ENCODE measurements around the gene RUNX2. TPM values are rescaled to one million over a fixed set of nuclear protein-coding genes. Genes with fewer than 3 reads are reported as not detected.

The RUNX2 gene
- total and polyA plus RNA-seq, 9 of the 15 experiments (the other 6 are each of a cell fraction or from before 2014, with no cell fraction given) = 0.29 to 1.00 (median 0.43) TPM

GRCh38 chr6:45436544-45437438 is 108.7 kb downstream of the RUNX2 start (continued):
- no peak for TF ChIP-seq MITF (IDR thresholded peaks at IDR 0.05)
- peak; percentile 45; the same call in 1 of the 2 replicates for TF ChIP-seq GATAD2B (IDR thresholded peaks at IDR 0.05; ENCODE audit: borderline replicate concordance)
- TF ChIP-seq RAD21 (CRISPR knock-in tag; conservative IDR thresholded peaks at IDR 0.05 in 1 of 2, IDR thresholded peaks at IDR 0.05 in 1 of 2) = peak in 1 of 2 experiments; percentile 12; a peak in 2 of 4 replicates
- TF ChIP-seq ATF6 (CRISPR knock-in tag; IDR thresholded peaks at IDR 0.05) = no peak
- TF ChIP-seq, protein P1, sequence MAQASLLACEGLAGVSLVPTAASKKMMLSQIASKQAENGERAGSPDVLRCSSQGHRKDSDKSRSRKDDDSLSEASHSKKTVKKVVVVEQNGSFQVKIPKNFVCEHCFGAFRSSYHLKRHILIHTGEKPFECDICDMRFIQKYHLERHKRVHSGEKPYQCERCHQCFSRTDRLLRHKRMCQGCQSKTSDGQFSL (CRISPR knock-in tag; IDR thresholded peaks at IDR 0.05) = no peak
- TF ChIP-seq, protein P1 (tag; IDR thresholded peaks at IDR 0.05) = no peak
- TF ChIP-seq SP1 (CRISPR knock-in tag; IDR thresholded peaks at IDR 0.05) = no peak
- 0 out of 2 replicates have a peak, but pooled peaks have one; percentile 36 for TF ChIP-seq TOE1 (IDR thresholded peaks at IDR 0.05; ENCODE audit: borderline replicate concordance)
- TF ChIP-seq TOE1 (CRISPR knock-in tag; IDR thresholded peaks at IDR 0.05; ENCODE audit: borderline replicate concordance, low read depth) = no peak
- peak; percentile 86 for TF ChIP-seq SMARCA4 (IDR thresholded peaks at IDR 0.05)
- no peak for TF ChIP-seq U2AF1 (optimal IDR thresholded peaks at IDR 0.05; ENCODE audit: low read depth, low read length)
- no peak for TF ChIP-seq TCFL5 (CRISPR knock-in tag; conservative IDR thresholded peaks at IDR 0.05)
- TF ChIP-seq, protein P2, sequence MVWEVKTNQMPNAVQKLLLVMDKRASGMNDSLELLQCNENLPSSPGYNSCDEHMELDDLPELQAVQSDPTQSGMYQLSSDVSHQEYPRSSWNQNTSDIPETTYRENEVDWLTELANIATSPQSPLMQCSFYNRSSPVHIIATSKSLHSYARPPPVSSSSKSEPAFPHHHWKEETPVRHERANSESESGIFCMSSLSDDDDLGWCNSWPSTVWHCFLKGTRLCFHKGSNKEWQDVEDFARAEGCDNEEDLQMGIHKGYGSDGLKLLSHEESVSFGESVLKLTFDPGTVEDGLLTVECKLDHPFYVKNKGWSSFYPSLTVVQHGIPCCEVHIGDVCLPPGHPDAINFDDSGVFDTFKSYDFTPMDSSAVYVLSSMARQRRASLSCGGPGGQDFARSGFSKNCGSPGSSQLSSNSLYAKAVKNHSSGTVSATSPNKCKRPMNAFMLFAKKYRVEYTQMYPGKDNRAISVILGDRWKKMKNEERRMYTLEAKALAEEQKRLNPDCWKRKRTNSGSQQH (CRISPR knock-in tag; IDR thresholded peaks at IDR 0.05) = no peak
- TF ChIP-seq KDM1A (IDR thresholded peaks at IDR 0.05) = peak; percentile 86 to 87
- TF ChIP-seq, protein P3, sequence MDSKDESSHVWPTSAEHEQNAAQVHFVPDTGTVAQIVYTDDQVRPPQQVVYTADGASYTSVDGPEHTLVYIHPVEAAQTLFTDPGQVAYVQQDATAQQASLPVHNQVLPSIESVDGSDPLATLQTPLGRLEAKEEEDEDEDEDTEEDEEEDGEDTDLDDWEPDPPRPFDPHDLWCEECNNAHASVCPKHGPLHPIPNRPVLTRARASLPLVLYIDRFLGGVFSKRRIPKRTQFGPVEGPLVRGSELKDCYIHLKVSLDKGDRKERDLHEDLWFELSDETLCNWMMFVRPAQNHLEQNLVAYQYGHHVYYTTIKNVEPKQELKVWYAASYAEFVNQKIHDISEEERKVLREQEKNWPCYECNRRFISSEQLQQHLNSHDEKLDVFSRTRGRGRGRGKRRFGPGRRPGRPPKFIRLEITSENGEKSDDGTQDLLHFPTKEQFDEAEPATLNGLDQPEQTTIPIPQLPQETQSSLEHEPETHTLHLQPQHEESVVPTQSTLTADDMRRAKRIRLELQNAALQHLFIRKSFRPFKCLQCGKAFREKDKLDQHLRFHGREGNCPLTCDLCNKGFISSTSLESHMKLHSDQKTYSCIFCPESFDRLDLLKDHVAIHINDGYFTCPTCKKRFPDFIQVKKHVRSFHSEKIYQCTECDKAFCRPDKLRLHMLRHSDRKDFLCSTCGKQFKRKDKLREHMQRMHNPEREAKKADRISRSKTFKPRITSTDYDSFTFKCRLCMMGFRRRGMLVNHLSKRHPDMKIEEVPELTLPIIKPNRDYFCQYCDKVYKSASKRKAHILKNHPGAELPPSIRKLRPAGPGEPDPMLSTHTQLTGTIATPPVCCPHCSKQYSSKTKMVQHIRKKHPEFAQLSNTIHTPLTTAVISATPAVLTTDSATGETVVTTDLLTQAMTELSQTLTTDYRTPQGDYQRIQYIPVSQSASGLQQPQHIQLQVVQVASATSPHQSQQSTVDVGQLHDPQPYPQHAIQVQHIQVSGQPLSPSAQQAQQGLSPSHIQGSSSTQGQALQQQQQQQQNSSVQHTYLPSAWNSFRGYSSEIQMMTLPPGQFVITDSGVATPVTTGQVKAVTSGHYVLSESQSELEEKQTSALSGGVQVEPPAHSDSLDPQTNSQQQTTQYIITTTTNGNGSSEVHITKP (IDR thresholded peaks at IDR 0.05; ENCODE audit: partially characterized antibody) = peak; percentile 71
- TF ChIP-seq CBX3 (IDR thresholded peaks at IDR 0.05; ENCODE audit: borderline replicate concordance in 1 of 2, low read length in 2 of 2) = peak in 1 of 2 experiments; percentile 31; a peak in 1 of 3 replicates
- TF ChIP-seq NCOA4 (IDR thresholded peaks at IDR 0.05; ENCODE audit: partially characterized antibody) = no peak

Data from K562 (cell line).